Ishikawa (cell line): ENCODE data around the gene ANO6.

ENCODE experiments used
- CEBPB ChIP-seq: IDR thresholded peaks from 2 replicates; pipeline ENCODE4 v1.6.1; 2012
- EGR1 ChIP-seq: IDR thresholded peaks from 2 replicates; pipeline ENCODE4 v1.6.1; 2012
- EP300 ChIP-seq: IDR thresholded peaks from 2 replicates; pipeline ENCODE4 v1.6.1; 2012; ENCODE audit warnings: borderline replicate concordance
- FOXM1 ChIP-seq: IDR thresholded peaks from 2 replicates; pipeline ENCODE4 v1.6.1; 2012; ENCODE audit warnings: low read depth, borderline replicate concordance
- MAX ChIP-seq: IDR thresholded peaks from 2 replicates; pipeline ENCODE4 v1.6.1; 2012
- RAD21 ChIP-seq: IDR thresholded peaks from 2 replicates; pipeline ENCODE4 v1.6.1; 2012; ENCODE audit warnings: low read depth
- TAF1 ChIP-seq: IDR thresholded peaks from 2 replicates; pipeline ENCODE4 v1.6.1; 2012; ENCODE audit warnings: low read depth, mild to moderate bottlenecking
- TCF12 ChIP-seq: IDR thresholded peaks from 2 replicates; pipeline ENCODE4 v1.6.1; 2012; ENCODE audit warnings: low read depth
- TEAD4 ChIP-seq: IDR thresholded peaks from 2 replicates; pipeline ENCODE4 v1.6.1; 2012
- USF1 ChIP-seq: IDR thresholded peaks from 2 replicates; pipeline ENCODE4 v1.6.1; 2012
- YY1 ChIP-seq: IDR thresholded peaks from 2 replicates; pipeline ENCODE4 v1.6.1; 2012; ENCODE audit warnings: low read depth
- ZBTB7A ChIP-seq: IDR thresholded peaks from 2 replicates; pipeline ENCODE4 v1.6.1; 2012; ENCODE audit warnings: low read depth
- TF ChIP-seq, protein P1 (sequence below): IDR thresholded peaks from 2 replicates; pipeline ENCODE4 v1.6.1; 2012; ENCODE audit warnings: low read depth, mild to moderate bottlenecking

DNA sequence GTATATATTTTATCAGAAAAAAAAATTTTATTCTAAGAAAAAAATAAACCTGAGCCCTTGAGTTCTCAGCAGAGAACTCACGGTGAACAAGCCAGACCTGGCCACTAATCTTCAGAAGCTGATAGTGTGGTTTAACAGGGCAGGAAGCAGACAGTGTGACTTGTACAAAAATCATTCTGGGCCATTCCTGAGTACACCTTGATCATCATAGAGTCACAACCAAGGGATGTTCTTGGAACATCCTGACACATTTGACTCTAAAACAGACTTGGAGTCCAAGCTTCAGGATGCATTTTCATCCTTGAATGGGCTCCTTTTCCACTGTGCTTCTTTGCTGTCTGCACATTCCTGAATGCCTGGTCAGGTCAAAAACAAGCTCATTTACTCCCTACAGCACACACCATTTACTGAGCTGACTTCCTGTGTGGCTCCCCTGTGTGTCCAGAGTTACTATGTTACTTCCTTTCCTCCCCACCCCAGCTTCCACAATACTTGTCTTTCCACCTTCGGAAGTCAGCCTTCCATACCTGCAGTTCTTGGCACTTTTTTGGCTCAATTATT lies 112.0 kb downstream of the ANO6 start:
- no peak for TF ChIP-seq YY1
- TF ChIP-seq, protein P1, sequence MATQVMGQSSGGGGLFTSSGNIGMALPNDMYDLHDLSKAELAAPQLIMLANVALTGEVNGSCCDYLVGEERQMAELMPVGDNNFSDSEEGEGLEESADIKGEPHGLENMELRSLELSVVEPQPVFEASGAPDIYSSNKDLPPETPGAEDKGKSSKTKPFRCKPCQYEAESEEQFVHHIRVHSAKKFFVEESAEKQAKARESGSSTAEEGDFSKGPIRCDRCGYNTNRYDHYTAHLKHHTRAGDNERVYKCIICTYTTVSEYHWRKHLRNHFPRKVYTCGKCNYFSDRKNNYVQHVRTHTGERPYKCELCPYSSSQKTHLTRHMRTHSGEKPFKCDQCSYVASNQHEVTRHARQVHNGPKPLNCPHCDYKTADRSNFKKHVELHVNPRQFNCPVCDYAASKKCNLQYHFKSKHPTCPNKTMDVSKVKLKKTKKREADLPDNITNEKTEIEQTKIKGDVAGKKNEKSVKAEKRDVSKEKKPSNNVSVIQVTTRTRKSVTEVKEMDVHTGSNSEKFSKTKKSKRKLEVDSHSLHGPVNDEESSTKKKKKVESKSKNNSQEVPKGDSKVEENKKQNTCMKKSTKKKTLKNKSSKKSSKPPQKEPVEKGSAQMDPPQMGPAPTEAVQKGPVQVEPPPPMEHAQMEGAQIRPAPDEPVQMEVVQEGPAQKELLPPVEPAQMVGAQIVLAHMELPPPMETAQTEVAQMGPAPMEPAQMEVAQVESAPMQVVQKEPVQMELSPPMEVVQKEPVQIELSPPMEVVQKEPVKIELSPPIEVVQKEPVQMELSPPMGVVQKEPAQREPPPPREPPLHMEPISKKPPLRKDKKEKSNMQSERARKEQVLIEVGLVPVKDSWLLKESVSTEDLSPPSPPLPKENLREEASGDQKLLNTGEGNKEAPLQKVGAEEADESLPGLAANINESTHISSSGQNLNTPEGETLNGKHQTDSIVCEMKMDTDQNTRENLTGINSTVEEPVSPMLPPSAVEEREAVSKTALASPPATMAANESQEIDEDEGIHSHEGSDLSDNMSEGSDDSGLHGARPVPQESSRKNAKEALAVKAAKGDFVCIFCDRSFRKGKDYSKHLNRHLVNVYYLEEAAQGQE, result no peak
- TF ChIP-seq TEAD4, result no peak
- no peak for TF ChIP-seq RAD21
- TF ChIP-seq EP300, result no peak
- TF ChIP-seq FOXM1, result no peak
- TF ChIP-seq TCF12, result no peak
- TF ChIP-seq CEBPB, result no peak
- TF ChIP-seq TAF1, result no peak
- TF ChIP-seq MAX, result no peak
- TF ChIP-seq USF1, result no peak
- no peak for TF ChIP-seq ZBTB7A
- TF ChIP-seq EGR1, result no peak
